Tibial nerve (tissue), 3 donors: Measurements from ENCODE around the gene MBL2.

Source experiments
- POLR2A ChIP-seq, 2 donors: fragments of 450-650 bp; IDR thresholded peaks; one replicate each; pipeline ENCODE4 v1.6.1; 2017; ENCODE audit warnings: antibody characterized with exemption in 2 of 2, mild to moderate bottlenecking in 2 of 2, moderate library complexity in 2 of 2
- TF ChIP-seq, protein P1 (sequence below), 5 experiments: fragments of 200-600 bp in 3 of 5; fragments of 450-650 bp in 2 of 5; sonication (generic) in 3 of 5; IDR thresholded peaks; one replicate each; pipeline ENCODE4 v1.5.1; 2016 to 2019; ENCODE audit warnings: antibody characterized with exemption in 5 of 5, mild to moderate bottlenecking in 3 of 5, moderate library complexity in 2 of 5

DNA sequence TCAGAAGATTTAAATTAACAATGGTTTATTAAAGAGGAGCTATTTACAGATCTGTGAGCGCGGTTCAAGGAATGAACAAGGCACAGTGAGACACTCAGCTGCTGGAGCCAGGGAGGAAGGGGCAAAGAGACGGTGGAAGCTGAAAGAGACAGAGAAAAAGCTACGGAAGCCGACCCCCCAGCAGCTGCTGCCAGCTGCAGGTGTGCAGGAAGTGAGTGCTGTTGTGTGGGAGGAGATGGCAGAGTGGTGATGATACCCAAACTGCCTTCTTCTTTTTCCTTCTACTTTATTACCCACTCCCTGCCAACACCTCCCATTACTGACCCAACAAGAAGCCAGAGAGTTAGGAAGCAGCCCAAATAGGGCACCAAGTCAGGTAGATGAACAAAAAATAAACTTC, 41.9 kb upstream of the MBL2 start:
- TF ChIP-seq, protein P1, sequence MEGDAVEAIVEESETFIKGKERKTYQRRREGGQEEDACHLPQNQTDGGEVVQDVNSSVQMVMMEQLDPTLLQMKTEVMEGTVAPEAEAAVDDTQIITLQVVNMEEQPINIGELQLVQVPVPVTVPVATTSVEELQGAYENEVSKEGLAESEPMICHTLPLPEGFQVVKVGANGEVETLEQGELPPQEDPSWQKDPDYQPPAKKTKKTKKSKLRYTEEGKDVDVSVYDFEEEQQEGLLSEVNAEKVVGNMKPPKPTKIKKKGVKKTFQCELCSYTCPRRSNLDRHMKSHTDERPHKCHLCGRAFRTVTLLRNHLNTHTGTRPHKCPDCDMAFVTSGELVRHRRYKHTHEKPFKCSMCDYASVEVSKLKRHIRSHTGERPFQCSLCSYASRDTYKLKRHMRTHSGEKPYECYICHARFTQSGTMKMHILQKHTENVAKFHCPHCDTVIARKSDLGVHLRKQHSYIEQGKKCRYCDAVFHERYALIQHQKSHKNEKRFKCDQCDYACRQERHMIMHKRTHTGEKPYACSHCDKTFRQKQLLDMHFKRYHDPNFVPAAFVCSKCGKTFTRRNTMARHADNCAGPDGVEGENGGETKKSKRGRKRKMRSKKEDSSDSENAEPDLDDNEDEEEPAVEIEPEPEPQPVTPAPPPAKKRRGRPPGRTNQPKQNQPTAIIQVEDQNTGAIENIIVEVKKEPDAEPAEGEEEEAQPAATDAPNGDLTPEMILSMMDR (IDR thresholded peaks at IDR 0.05), result no peak
- no peak for TF ChIP-seq POLR2A (IDR thresholded peaks at IDR 0.05)
